HepG2 (cell line): ENCODE measurements around the gene SUCLG2. TPM values are rescaled to one million over a fixed set of nuclear protein-coding genes. Genes with fewer than 3 reads are reported as not detected.
A peak's percentile ranks its signal among the peaks of the same experiment; 100 is the strongest.

Source experiments
- ARNT2 ChIP-seq: sonication (generic); formaldehyde crosslinking; IDR thresholded peaks from 2 replicates; pipeline ENCODE4 v1.8.0; 2022; ENCODE audit warnings: mild to moderate bottlenecking, low read depth, missing genetic modification reagents, moderate library complexity
- BORCS8-MEF2B ChIP-seq: sonication (generic); formaldehyde crosslinking; IDR thresholded peaks from 2 replicates; pipeline ENCODE4 v1.8.0; 2022; ENCODE audit warnings: mild to moderate bottlenecking, missing genetic modification reagents
- EP300 ChIP-seq, 3 experiments: sonication (generic) in 1 of 3; formaldehyde crosslinking in 1 of 3; IDR thresholded peaks; 2 replicates each; pipeline versions ENCODE4 v1.5.1 to v1.6.1; 2011 to 2020; ENCODE audit warnings: low read depth in 2 of 3, low read length in 2 of 3, borderline replicate concordance in 1 of 3, improper control_type of control experiment in 1 of 3, mild to moderate bottlenecking in 1 of 3, missing genetic modification reagents in 1 of 3, moderate library complexity in 1 of 3
- HMGA1 ChIP-seq: sonication (generic); formaldehyde crosslinking; conservative IDR thresholded peaks from 2 replicates; pipeline ENCODE4 v1.4.0; 2020; ENCODE audit warnings: missing genetic modification reagents
- KAT2B ChIP-seq: fragments of 150-350 bp; IDR thresholded peaks from 2 replicates; pipeline ENCODE4 v1.6.1; 2014; ENCODE audit warnings: low read depth, low read length, borderline replicate concordance
- KAT7 ChIP-seq: IDR thresholded peaks from 2 replicates; pipeline ENCODE4 v1.6.1; 2018; ENCODE audit warnings: borderline replicate concordance, missing compliant biosample characterization
- LBX2 ChIP-seq: sonication (generic); formaldehyde crosslinking; IDR thresholded peaks from 2 replicates; pipeline ENCODE4 v1.5.0; 2020; ENCODE audit warnings: missing genetic modification reagents, mild to moderate bottlenecking, borderline replicate concordance
- RARA ChIP-seq: IDR thresholded peaks from 2 replicates; pipeline ENCODE4 v1.6.1; 2016; ENCODE audit warnings: missing genetic modification reagents, missing compliant biosample characterization
- RBAK ChIP-seq: sonication (generic); formaldehyde crosslinking; IDR thresholded peaks from 2 replicates; pipeline ENCODE4 v1.5.1; 2020; ENCODE audit warnings: mild to moderate bottlenecking, missing genetic modification reagents
- TAF1 ChIP-seq: sonication (generic); formaldehyde crosslinking; IDR thresholded peaks from 2 replicates; pipeline ENCODE4 v1.4.0; 2020; ENCODE audit warnings: missing genetic modification reagents
- TBX2 ChIP-seq: sonication (generic); formaldehyde crosslinking; IDR thresholded peaks from 2 replicates; pipeline ENCODE4 v1.5.0; 2020; ENCODE audit warnings: missing genetic modification reagents, mild to moderate bottlenecking, borderline replicate concordance
- THAP9 ChIP-seq: sonication (generic); formaldehyde crosslinking; IDR thresholded peaks from 2 replicates; pipeline ENCODE4; 2020; ENCODE audit warnings: missing genetic modification reagents, mild to moderate bottlenecking, borderline replicate concordance
- ZKSCAN8 ChIP-seq: IDR thresholded peaks from 2 replicates; pipeline ENCODE4 v1.6.1; 2016; ENCODE audit warnings: borderline replicate concordance, missing genetic modification reagents, missing compliant biosample characterization
- ZNF441 ChIP-seq: sonication (generic); formaldehyde crosslinking; IDR thresholded peaks from 2 replicates; pipeline ENCODE4 v1.7.0; 2021; ENCODE audit warnings: missing genetic modification reagents, borderline replicate concordance
- ZNF768 ChIP-seq: sonication (generic); formaldehyde crosslinking; IDR thresholded peaks from 2 replicates; pipeline ENCODE4 v1.4.0; 2020; ENCODE audit warnings: missing genetic modification reagents
- polyA plus RNA-seq, 8 experiments: library from polyadenylated mRNA; depleted of rRNA in 3 of 8; stranded (reverse) in 7 of 8; unstranded in 1 of 8; fragments of >200 nt; fragmentation: Illumina TruSeq in 4 of 8; extraction: Trizol in 4 of 8; gene quantifications; 2 replicates each; pipeline versions ENCODE4 v1.2.1 to v1.2.3, GENCODE V29; 2011 to 2016; ENCODE audit warnings: low read depth in 4 of 8, missing spikeins in 1 of 8, mixed read lengths in 1 of 8; ENCODE audit not compliant: insufficient read depth in 1 of 8
- total RNA-seq, 5 experiments: library from RNA; depleted of rRNA; stranded (reverse); fragments of >200 nt; fragmentation: Illumina TruSeq; extraction: Trizol; gene quantifications; 2 replicates each; pipeline ENCODE4 v1.2.3, GENCODE V29; 2016; ENCODE audit warnings: low read depth in 1 of 5
- TF ChIP-seq, protein P1 (sequence below): sonication (generic); formaldehyde crosslinking; IDR thresholded peaks from 2 replicates; pipeline ENCODE4 v1.5.0; 2020; ENCODE audit warnings: mild to moderate bottlenecking, missing genetic modification reagents, moderate library complexity
- TF ChIP-seq, protein P2 (sequence below): sonication (generic); formaldehyde crosslinking; IDR thresholded peaks from 2 replicates; pipeline ENCODE4 v1.4.0; 2020; ENCODE audit warnings: missing genetic modification reagents
- TF ChIP-seq, protein P3 (sequence below): sonication (generic); formaldehyde crosslinking; IDR thresholded peaks from 2 replicates; pipeline ENCODE4 v1.4.0; 2020; ENCODE audit warnings: missing genetic modification reagents
- TF ChIP-seq, protein P4 (sequence below): sonication (generic); formaldehyde crosslinking; IDR thresholded peaks from 2 replicates; pipeline ENCODE4 v1.5.0; 2020; ENCODE audit warnings: mild to moderate bottlenecking, low read depth, missing genetic modification reagents, borderline replicate concordance

The SUCLG2 gene
- total and polyA plus RNA-seq, 2 of the 13 experiments (the other 11 are each of a cell fraction or from before 2014, with no cell fraction given): 21.4 to 64.9 TPM

GRCh38 chr3:67540198-67540894 lies 114.1 kb downstream of the SUCLG2 start (continued):
- 0 out of 2 replicates have a peak, but pooled peaks have one; percentile 16 for TF ChIP-seq RARA
- TF ChIP-seq, protein P1, sequence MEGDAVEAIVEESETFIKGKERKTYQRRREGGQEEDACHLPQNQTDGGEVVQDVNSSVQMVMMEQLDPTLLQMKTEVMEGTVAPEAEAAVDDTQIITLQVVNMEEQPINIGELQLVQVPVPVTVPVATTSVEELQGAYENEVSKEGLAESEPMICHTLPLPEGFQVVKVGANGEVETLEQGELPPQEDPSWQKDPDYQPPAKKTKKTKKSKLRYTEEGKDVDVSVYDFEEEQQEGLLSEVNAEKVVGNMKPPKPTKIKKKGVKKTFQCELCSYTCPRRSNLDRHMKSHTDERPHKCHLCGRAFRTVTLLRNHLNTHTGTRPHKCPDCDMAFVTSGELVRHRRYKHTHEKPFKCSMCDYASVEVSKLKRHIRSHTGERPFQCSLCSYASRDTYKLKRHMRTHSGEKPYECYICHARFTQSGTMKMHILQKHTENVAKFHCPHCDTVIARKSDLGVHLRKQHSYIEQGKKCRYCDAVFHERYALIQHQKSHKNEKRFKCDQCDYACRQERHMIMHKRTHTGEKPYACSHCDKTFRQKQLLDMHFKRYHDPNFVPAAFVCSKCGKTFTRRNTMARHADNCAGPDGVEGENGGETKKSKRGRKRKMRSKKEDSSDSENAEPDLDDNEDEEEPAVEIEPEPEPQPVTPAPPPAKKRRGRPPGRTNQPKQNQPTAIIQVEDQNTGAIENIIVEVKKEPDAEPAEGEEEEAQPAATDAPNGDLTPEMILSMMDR (CRISPR knock-in tag): peak; percentile 68
- TF ChIP-seq, protein P2, sequence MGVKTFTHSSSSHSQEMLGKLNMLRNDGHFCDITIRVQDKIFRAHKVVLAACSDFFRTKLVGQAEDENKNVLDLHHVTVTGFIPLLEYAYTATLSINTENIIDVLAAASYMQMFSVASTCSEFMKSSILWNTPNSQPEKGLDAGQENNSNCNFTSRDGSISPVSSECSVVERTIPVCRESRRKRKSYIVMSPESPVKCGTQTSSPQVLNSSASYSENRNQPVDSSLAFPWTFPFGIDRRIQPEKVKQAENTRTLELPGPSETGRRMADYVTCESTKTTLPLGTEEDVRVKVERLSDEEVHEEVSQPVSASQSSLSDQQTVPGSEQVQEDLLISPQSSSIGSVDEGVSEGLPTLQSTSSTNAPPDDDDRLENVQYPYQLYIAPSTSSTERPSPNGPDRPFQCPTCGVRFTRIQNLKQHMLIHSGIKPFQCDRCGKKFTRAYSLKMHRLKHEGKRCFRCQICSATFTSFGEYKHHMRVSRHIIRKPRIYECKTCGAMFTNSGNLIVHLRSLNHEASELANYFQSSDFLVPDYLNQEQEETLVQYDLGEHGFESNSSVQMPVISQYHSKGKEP (CRISPR knock-in tag): no peak
- 0 out of 2 replicates have a peak, but pooled peaks have one; percentile 50 for TF ChIP-seq THAP9
- TF ChIP-seq LBX2 (CRISPR knock-in tag): no peak
- no peak for TF ChIP-seq RBAK
- TF ChIP-seq, protein P3, sequence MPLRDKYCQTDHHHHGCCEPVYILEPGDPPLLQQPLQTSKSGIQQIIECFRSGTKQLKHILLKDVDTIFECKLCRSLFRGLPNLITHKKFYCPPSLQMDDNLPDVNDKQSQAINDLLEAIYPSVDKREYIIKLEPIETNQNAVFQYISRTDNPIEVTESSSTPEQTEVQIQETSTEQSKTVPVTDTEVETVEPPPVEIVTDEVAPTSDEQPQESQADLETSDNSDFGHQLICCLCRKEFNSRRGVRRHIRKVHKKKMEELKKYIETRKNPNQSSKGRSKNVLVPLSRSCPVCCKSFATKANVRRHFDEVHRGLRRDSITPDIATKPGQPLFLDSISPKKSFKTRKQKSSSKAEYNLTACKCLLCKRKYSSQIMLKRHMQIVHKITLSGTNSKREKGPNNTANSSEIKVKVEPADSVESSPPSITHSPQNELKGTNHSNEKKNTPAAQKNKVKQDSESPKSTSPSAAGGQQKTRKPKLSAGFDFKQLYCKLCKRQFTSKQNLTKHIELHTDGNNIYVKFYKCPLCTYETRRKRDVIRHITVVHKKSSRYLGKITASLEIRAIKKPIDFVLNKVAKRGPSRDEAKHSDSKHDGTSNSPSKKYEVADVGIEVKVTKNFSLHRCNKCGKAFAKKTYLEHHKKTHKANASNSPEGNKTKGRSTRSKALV (CRISPR knock-in tag): no peak
- 0 out of 4 replicates have a peak, but pooled peaks of 1 of the 2 experiments have one; percentile 25 for TF ChIP-seq EP300 (IDR thresholded peaks at IDR 0.05; ENCODE audit: low read depth in 2 of 2, low read length in 2 of 2)
- TF ChIP-seq EP300 (CRISPR knock-in tag; IDR thresholded peaks at IDR 0.05; ENCODE audit: borderline replicate concordance): no peak
- TF ChIP-seq TAF1 (CRISPR knock-in tag): no peak
- no peak for TF ChIP-seq ARNT2 (CRISPR knock-in tag)
- no peak for TF ChIP-seq ZNF441 (CRISPR knock-in tag)
- peak; percentile 29; the same call in 1 of the 2 replicates for TF ChIP-seq ZNF768
- no peak for TF ChIP-seq KAT2B
- peak; percentile 61; the same call in 1 of the 2 replicates for TF ChIP-seq TBX2 (CRISPR knock-in tag)
- no peak for TF ChIP-seq KAT7 (CRISPR knock-in tag)
- TF ChIP-seq BORCS8-MEF2B (CRISPR knock-in tag): no peak
- TF ChIP-seq HMGA1 (CRISPR knock-in tag): no peak
- TF ChIP-seq, protein P4, sequence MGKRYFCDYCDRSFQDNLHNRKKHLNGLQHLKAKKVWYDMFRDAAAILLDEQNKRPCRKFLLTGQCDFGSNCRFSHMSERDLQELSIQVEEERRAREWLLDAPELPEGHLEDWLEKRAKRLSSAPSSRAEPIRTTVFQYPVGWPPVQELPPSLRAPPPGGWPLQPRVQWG (CRISPR knock-in tag): no peak
- TF ChIP-seq ZKSCAN8 (CRISPR knock-in tag): no peak
